GM20431 (cell line): ENCODE measurements around the gene BPHL.
"Not testable (repeated sequence)": the region's sequence is repeated elsewhere in the genome, so short reads cannot be mapped to it uniquely, and the experiment has no call there.

Experiments
- in situ Hi-C: fragments of 300-500 bp; cut with MseI, MboI; formaldehyde crosslinking; loops from one replicate; pipeline ENCODE4 v1.15.0; 2020; ENCODE audit warnings: low sequenced_read_pairs; ENCODE audit not compliant: unreplicated experiment

The BPHL gene

GRCh38 chr6:3118353-3119039, at the start of gene BPHL:
BPHL (plus strand) TSS chr6:3118711; CDS start chr6:3118741, 30 bp downstream.
- in situ Hi-C loops: no loop called here

- in situ Hi-C loops: no loop called here
These were observed 46.9 kb upstream of the BPHL start for GRCh38 chr6:3071568-3071967.

GRCh38 chr6:3072798-3073197, 45.7 kb upstream of the BPHL start:
- in situ Hi-C loops: no loop called here

- in situ Hi-C loops: no loop called here
These were observed 45.1 kb upstream of the BPHL start for GRCh38 chr6:3073382-3073781.

GRCh38 chr6:3075772-3076113, 42.8 kb upstream of the BPHL start:
- in situ Hi-C loops: no loop called here

- in situ Hi-C loops: no loop called here
These were observed 42.2 kb upstream of the BPHL start for GRCh38 chr6:3076320-3076719.

- in situ Hi-C loops: no loop called here
These were observed 41.1 kb upstream of the BPHL start for GRCh38 chr6:3077430-3077829.

GRCh38 chr6:3078952-3079351, 39.6 kb upstream of the BPHL start:
- in situ Hi-C loops: not testable (repeated sequence)

- in situ Hi-C loops: no loop called here
These were observed 38.8 kb upstream of the BPHL start for GRCh38 chr6:3079682-3080081.

GRCh38 chr6:3081960-3082359, 36.6 kb upstream of the BPHL start:
- in situ Hi-C loops: no loop called here

- in situ Hi-C loops: no loop called here
These were observed 33.4 kb upstream of the BPHL start for GRCh38 chr6:3085074-3085473.

GRCh38 chr6:3086282-3086946, 32.1 kb upstream of the BPHL start:
- in situ Hi-C loops: no loop called here

GRCh38 chr6:3088446-3088845, 30.1 kb upstream of the BPHL start:
- in situ Hi-C loops: no loop called here

GRCh38 chr6:3088968-3089367, 29.5 kb upstream of the BPHL start:
- in situ Hi-C loops: no loop called here

GRCh38 chr6:3090013-3090412, 28.5 kb upstream of the BPHL start:
- in situ Hi-C loops: no loop called here

- in situ Hi-C loops: no loop called here
These were observed 23.7 kb upstream of the BPHL start for GRCh38 chr6:3094815-3095214.

GRCh38 chr6:3102875-3103274, 15.6 kb upstream of the BPHL start:
- in situ Hi-C loops: no loop called here

GRCh38 chr6:3108746-3109414, 9.6 kb upstream of the BPHL start:
- in situ Hi-C loops: no loop called here

- in situ Hi-C loops: no loop called here
These were observed 8.8 kb upstream of the BPHL start for GRCh38 chr6:3109761-3110160.

- in situ Hi-C loops: no loop called here
These were observed 4.1 kb upstream of the BPHL start for GRCh38 chr6:3114377-3114776.

- in situ Hi-C loops: no loop called here
These were observed 579 bp upstream of the BPHL start for GRCh38 chr6:3117912-3118352.
